Measurements from ENCODE around the gene MSN.
"Not testable (repeated sequence)": the region's sequence is repeated elsewhere in the genome, so short reads cannot be mapped to it uniquely, and the experiment has no call there.

MSN gene

GRCh38 chrX:65757943-65758342 is 90.5 kb downstream of the MSN start:
- no peak for DNase-seq
- intact Hi-C loops (cut with DNase I) = no loop called here

- DNase-seq = no peak
- intact Hi-C loops (cut with DNase I) = no loop called here
Measured at GRCh38 chrX:65758505-65758904, 91.1 kb downstream of the MSN start.

DNA sequence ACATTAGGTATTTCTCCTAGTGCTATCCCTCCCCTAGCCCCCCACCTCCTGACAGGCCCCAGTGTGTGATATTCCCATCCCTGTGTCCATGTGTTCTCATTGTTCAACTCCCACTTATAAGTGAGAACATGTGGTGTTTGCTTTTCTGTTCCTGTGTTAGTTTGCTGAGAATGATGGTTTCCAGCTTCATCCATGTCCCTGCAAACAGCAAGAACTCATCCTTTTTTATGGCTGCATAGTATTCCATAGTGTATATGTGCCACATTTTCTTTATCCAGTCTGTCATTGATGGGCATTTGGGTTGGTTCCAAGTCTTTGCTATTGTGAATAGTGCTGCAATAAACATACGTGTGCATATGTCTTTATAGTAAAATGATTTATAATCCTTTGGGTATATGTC is 92.1 kb downstream of the MSN start:
- DNase-seq = not testable (repeated sequence)

DNA sequence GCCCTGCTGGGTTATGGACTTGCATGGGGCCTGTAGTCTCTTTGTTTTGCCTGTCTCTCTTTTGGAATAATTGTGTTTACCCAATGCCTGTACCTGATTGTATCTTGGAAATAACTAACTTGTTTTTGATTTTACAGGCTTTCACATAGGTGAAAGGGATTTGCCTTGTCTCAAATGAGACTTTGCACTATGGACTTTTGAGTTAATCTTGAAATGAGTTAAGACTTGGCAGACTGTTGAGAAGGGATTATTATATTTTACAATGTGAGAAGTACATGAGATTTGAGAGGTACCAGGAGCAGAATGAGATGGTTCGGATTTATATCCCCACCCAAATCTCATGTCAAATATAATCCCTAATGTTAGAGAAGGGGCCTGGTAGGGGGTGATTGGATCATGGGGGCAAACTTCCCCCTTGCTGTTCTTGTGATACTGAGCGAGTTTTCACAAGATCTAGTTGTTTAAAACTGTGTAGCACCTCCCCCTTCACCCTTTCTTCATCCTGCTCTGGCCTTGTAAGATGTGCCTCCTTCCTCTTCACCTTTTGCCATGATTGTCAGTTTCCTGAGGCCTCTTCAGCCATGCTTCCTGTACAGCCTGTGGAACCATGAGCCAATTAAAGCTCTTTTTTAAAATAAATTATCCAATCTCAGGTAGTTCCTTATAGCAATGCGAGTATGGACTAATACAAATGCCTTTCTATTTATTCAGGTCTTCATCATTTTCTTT is 102.3 kb downstream of the MSN start:
- intact Hi-C loops (cut with DNase I) = no loop called here
- no peak for DNase-seq

More for the DNA sequence above, 92.1 kb downstream of the MSN start:
- intact Hi-C loops (cut with DNase I) = not testable (repeated sequence)

DNA sequence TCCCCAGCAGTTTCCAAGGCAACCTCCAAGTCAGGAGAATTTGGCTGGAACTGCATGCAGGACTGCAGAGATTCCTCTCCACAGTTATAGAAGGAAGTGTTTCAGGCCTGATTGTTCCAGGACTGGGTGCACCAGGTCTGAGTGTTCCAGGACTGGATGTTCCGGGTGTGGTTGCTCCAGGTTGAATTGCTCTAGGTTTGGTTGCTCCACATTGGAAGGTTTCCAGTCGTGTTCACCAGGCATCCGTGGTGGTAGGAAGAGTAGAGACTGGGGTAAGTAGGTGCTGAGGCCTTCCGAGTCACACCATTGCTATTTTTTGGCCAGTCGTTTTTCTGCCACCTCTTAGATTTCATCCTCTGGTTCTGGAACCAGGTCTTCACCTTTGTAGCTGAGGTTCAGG is 105.4 kb downstream of the MSN start:
- intact Hi-C loops (cut with DNase I) = no loop called here
- no peak for DNase-seq

DNA sequence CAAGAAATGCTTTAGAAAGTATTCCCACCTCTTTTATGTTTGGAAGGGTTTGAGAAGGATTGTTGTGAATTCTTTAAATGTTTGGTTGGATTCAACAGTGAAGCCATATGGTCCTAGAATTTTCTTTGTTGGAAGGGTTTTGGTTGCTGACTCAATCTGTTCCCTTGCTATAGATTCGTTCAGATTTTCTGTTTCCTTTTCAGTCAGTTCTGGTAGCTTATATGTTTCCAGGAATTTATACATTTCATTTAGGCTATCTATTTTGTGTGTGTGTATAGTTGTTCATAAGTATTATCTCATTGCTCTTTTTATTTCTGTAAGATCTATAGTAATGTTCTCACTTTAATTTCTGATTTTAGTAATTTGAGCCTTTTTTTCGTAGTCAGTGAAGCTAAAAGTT is 114.4 kb downstream of the MSN start:
- intact Hi-C loops (cut with DNase I) = no loop called here
- no peak for DNase-seq

- no peak for DNase-seq
- intact Hi-C loops (cut with DNase I) = no loop called here
Measured at GRCh38 chrX:65783746-65784145, 116.3 kb downstream of the MSN start.
